NCI-H2196 treated with DMSO at 0.1 percent for 48 hours (cell line): Measurements from ENCODE around the gene HID1.
A peak's percentile ranks its signal among the peaks of the same experiment; 100 is the strongest.
"Not testable (repeated sequence)": the region's sequence is repeated elsewhere in the genome, so short reads cannot be mapped to it uniquely, and the experiment has no call there.

ENCODE experiments used
- DNase-seq: peaks from one replicate; lab custom pipeline; 2025; ENCODE audit not compliant: unreplicated experiment; lab: John Stamatoyannopoulos, UW

HID1 gene

DNA sequence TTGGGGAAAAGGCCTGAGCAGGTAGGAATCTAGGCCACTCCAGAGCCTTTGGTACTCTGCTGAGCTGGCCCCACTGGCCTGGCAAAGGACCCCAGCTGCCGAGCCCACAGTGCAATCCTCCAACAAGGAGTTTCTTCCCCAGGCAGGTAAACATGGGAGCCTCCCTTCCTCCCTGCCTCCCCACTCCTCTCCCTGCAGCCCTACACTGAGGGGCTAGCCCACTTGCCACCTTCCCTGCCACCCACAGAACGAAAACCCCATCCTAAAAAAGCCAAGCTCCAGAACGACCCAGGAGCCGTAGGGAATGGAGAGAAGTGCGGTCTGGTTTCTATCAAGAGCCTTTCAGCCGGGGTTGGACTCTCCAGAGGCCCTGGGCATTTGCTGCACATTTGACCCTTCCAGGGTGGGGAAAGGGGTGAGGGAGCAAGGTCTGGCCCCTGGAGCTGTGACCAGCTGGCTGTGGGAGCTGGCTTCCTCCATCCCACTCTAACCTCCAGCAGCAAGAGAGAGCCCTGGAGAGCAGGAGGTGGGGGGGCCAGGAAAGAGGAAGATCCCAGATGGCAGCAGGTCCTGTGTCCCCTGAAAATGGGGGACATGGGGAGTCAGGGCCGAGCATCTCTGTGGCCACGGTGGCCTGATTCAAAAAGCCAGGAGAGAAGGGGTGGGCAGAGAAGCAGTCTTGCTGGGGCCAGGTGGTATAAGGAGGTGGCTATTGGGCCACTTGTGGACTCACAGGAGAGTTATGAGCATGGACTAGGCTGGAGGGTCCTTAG, 1.3 kb downstream of the HID1 start:
- DNase-seq = no peak

DNA sequence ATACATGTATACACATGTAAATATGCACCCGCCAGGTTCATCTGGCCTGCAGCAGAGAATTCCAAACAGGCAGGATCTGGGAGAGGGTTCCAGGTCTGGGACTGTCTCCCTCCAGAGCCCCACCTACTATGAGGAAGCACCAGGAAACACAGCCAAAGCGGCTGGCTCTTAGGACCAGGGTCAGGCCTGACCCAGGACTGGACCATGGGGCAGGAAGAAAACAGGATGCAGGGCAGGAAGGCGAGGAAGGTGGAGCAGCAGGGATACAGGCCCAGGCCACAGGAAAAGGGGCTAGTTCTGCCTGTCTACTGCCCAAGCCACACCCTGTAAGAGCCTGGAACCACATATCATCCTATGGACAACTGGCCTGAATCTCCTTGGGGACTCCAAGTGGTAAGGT, 2.2 kb downstream of the HID1 start:
- DNase-seq = no peak

DNA sequence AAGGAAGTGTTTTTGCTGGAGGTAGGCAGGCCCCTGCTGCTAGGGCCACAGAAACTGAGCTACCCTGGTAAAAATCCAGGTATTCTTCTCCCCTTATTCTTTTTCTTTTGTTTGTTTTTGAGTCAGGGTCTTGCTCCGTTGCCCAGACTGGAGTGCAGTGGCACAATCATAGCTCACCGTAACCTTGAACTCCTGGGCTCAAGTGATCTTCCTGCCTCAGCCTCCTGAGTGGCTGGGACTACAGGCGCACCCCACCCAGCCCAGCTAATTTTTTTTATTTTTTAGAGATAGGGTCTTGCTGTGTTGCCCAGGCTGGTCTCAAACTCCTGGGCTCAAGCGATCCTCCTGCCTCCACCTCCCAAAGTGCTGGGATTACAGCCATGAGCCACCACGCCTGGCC, 3.1 kb downstream of the HID1 start:
- not testable (repeated sequence) for DNase-seq

DNA sequence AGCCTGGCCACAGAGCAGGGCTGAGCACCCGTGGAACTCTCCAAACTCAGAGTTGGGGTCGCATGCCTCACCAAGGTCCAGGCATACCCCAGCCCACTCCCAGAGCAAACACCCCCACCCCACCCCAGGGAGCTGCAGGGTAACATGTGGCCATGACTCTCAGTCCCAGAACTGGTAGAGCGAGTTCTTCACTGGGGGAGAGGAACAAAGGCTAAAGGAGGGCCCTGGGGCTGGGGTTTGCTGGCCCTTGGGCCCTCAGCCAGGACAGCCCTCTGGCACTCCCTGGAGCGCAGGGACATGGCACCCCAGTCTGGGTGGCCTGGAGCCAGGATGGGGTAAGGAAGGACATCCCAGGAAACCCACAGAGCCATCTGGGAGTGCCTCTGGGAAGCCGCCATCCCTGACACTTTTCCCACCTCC, 4.2 kb downstream of the HID1 start:
- DNase-seq = no peak

DNA sequence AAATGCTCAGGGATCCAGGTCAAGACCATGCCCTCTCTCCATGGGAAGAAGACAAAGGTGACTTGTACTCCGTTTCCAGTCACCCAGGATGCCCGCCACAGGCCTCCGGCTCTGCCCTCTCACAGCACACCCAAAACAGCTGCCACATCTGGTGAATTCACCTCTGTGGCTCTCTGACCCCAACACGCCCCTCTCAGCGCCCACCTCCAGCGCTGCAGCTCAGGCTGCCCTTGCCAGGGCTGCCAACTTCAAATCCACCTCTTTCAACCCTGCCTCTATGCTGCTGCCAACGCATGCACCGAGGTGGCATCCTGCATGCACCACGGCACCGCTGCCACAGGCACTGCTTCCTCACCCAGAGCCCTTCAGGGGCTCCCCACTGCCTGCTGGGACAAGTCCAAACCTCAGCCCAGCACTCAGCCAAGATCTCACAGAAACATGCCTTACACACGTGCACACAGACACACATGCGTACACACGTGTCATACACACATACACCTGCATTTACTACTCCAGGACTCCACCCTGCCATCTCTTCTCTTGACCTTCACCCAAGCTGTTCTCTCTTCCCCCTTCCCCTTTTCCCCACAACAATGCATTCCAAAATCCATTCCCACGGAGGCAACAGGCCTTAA, 7.5 kb downstream of the HID1 start:
- DNase-seq = no peak

DNA sequence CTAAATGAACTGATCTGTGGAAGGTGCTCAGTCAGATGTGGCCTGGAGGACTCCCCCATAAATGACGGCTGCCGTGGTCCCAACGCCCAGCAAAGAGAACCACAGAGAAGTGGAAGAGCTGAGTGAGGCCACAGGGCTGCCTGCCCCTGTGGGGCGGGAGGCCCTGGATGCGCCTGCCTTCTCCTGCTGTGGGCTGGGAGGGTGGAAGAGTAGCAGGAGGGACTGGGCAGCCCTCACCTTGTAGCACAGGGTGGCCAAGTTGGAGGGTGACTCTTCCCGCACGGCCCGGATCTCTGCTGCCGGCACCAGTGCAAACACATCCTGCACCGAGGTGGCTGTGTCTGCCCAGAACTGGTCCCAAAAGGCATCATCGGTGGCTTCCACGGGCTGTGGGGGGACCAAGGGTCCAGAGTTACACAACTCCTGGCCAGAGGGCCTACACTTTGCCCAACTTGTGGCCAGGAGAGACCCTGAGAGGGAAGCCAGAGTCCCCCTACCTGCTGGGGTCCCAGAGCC, 8.3 kb downstream of the HID1 start:
- DNase-seq = no peak

DNA sequence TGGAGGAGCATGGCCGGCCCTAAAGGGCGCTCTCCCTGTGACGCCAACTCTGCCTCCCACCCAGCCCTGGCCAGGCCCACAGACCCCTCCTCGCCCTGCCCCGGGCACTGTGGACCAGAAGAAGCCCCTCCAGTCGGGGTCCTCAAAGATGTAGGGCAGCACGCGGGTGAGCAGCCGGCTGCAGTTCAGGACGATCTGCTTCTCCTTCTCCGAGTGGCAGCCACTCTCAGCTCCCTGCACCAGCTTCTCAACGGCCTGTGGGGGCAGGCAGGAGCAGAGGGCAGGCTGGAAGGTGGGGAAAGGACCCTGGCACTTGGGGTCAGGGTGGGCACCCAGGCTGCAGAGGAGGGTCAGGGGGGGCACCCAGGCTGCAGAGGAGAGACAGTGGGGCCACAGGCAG, 8.9 kb downstream of the HID1 start:
- no peak for DNase-seq

DNA sequence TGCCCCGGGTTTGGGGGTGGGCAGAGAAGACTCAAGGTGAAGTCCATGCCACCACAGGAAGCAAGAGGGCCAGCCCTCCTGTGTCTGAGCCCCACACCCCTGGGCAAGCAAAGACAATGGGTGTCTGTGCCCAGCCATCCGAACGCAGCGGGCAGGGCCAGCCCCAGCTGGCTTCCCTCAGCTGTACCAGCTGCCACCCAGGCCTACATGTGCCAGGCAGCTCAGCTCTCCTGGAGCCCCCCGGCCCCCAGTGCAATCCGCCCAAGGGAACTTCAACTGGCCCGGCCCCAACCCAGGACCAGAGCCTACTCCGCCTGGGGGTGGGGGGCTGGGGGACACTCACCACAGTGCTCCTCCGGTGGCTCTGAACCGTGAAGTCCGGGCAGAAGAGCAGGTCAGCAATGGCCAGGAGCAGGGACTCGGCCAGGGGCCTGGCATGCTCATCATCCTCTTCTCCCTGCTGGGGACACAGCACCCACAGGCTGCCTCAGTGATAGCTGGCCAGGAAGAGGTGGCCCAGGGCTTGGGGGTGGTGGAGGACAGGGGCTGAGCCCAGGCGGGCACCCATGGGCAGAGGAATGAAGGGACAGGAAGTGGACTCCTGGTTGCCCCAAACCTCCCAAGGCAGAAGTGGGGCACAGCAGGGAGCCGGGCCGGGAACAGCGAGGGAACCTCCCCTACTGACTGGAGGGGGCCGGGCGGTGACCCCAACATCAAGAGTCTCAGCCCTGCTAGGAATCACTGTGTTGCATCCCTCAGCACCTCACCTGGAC, 9.8 kb downstream of the HID1 start:
- DNase-seq = no peak

DNA sequence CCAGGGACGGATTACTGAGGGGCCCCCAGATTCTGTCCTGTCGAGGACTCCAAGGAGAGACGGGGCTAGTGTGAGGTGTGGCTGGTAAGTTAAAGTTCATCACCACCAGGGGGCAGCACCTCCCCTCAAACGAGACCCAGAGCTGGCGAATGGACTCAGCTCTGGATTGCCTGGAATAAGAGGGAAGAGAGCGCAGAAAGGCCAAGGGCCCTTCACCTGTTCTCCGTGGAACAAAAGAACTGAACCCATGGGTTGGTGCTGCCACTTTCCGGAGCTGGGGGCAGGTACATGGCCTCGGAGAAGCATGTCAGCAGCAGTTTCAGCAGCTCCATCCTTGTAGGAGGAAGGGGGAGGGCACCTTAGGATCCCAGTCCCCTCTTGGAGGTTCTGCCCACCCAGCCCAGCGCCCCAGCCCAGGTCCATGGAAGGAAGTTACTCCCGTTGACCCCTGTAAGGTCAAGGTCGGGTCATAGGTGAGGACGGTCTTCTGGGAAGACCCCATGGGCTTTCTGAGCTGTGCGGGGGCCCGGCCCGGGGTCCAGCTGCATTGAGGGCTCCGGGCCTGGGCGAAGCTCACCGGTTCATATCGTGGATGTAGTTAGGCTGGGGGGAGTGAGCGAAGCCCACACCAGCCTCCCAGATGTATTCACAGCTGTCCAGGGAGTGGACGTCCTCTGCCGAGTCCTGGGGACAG, 10.8 kb downstream of the HID1 start:
- peak; percentile 76 for DNase-seq

DNA sequence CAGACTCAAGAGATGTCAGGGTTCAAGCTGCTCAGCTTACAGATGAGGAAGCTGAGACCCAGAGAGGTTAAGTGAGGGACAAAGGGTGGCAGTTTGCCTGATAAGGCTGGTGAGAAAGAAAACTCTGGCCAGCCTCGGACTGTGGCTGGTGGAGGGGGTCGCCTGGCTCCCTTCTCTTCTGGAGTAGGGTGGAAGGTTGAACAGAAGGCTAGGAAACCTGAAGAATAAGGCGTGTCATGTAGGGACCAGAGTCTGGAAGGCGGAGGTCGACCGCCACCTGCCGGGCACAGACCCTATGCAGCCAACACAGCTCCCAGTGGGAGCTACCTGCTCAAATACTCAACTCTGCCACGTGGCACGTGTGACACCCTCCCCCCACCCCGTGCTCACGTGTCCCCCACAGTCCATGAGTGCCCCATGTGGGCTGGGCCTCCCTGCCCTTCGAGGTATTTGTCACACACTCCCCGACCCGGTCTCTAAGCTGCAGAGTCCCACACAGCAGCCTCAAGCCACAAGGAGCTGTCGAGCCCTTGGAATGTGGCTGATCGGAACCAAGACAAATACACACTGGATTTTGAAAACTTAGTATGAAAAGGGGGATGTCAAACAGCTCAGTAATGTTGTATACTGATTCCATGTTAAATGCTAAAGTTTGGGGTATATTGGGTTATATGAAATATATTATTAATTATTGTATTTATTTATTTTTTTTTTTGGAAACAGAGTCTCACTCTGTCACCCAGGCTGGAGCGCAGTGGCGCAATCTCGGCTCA, 11.8 kb downstream of the HID1 start:
- DNase-seq = no peak

DNA sequence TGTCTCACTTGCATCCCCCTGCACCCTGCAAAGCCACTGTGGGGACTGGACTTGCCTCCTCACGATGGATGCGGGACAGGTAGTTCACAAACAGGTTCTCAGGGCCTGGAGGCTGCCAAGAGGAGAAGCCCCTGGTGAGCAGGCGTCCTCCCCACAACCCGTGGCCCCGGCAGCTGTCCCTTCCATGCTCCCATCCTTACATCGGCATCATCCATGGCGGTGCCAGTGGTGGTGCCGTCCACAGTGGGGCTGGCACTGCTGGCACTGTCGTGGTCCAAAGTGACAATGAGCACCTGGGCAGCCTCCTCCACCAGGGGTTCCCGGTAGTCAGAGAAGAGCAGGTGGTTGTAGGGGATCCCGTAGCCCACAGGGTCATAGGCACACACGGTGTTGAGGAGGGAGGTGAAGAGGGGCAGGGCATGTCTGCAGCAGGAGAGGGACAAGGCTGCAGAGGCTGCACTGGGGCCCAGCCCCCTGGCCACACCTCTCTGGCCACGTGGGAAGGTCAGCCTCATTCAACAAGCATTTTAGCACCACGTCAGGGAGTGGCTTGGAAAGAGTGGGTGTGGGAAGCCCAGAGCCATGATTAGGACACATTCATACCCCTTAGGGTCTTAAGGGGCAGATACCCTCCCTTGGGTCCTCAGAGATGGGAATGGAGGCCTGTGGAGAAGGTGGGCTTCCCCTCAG, 12.6 kb downstream of the HID1 start:
- no peak for DNase-seq

DNA sequence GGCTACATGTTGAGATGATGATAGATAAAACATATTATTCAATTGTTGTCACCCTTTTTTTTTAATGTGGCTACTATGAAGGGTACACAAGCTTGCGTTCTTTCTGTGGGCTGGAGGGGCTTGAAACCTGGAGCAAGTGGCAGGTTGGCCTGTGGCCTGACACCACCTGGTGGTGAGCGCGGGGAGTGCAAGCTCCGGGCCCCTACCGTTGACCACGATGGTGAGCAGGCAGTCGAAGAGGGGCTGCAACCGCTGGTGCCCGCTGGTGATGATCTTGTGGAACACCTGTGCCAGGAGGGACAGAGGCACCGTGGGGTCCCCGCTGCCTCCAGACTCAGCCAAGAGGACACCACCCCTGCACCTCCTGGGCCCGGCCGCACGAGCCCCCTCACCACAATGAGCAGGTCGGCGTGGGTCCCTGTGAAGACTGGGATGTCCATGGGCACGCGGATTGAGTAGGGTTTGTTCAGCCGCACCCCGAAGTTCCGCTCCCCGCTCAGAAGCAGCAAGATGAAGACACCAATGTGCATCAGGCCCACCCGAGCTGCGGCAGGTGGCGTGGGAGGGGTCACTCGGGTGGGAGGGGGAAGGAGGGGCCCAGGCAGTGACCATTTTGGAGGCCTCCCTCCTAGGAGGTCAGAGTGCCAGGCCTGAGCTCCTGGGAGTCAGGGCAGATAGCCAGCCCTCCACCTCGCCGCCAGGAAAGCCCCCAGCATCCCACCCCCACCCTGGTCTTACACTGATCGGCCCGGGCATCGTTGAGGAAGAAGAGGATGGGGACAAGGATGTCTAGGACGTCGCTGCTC, 14.4 kb downstream of the HID1 start:
- DNase-seq = no peak

DNA sequence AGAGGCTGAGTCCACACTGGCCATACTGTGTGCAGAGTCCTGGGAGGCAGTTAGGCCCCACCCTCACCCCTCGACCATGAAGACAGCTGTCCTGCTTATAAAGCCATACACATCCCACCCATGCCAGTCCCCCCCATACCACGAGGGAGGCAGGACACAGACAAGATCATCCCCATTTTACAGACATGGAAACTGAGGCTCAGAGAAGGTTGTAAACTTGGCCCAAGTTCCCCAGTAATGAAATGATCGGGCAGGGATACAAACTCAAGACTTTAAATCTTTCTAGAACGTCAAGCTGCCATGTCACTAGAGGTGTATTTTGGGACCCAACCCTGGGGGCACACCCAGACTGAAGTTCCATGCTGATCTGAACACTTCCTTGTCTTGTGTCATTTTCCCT, 16.5 kb downstream of the HID1 start:
- DNase-seq = no peak

DNA sequence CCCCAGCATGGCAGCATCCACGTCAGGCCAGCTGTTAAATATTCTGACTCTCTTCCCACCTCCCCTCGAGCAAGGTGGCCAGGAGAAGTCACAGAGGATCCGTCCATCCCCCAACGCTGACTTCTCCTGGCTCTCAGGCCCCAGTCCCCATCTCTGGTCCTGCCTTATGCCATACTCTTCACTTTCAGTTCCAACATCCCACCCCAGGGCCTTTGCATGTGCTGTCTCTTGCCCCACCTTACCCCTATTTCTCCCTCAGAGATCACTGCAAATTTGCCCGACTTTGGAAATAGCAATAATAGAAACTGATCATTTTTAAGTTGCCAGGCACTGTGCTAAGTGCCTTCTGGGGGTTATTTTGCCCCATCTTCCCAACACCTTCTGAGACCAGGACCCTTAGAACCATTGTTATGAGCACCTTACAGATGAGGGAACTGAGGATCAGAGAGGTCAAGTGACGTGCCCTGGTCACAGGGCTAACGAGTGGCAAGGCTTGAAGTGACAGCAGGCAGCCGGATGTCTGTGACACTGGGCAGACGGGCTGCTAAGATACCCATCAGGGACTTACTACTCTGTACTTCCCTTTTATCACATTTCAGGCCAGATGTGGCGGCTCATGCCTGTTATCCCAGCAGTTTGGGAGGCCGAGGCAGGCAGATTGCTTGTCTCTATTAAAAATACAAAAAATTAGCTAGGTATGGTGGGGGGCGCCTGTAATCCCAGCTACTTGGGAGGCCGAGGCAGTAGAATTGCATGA, 17.7 kb downstream of the HID1 start:
- DNase-seq = no peak

DNA sequence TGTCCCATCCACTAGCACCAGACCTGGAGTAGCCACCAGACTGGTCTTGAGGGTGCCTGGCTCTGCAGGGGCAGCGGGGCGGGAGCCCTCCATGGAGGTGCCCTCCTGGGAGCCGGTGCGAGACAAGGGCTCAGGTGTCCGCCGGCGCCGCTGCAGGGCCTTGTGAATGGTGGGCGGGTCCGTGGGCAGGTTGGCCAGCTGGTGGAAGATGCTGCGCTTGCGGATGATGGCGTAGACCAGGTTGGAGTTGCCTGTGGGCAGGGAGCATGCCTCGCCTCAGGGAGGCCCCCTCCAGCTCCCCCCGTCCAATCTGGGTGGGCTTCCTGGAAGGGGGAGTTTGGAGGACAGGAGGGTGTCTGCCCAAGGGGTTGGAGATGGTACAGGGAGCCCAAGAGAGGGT, 18.4 kb downstream of the HID1 start:
- DNase-seq = no peak

DNA sequence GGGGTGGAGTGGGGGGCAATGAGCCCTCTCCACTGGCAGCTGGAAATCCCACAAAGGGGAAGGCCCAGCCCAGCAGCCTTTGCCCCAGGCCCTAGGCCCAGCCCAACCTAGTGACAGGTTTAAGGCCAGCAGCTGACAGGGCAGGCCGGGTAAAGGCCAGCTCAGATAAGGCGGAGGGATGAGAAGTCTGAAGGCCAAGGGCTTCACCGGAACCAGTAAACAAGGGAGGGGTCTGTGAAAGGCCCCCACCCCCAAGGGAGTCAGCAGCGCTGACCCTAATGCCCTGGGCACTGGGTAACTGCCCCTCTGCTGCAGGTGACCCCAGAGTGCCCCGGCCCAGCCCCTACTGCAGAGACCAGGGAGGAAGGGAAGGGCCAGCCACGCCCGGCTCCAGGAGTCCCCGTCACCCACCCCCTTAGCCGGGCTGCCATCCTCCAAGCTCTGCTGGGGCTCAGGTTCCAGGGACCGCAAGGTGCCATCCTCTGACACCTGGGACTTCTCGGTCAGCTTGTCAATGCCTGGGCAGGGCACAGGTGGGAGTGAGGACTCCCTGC, 19.3 kb downstream of the HID1 start:
- no peak for DNase-seq

DNA sequence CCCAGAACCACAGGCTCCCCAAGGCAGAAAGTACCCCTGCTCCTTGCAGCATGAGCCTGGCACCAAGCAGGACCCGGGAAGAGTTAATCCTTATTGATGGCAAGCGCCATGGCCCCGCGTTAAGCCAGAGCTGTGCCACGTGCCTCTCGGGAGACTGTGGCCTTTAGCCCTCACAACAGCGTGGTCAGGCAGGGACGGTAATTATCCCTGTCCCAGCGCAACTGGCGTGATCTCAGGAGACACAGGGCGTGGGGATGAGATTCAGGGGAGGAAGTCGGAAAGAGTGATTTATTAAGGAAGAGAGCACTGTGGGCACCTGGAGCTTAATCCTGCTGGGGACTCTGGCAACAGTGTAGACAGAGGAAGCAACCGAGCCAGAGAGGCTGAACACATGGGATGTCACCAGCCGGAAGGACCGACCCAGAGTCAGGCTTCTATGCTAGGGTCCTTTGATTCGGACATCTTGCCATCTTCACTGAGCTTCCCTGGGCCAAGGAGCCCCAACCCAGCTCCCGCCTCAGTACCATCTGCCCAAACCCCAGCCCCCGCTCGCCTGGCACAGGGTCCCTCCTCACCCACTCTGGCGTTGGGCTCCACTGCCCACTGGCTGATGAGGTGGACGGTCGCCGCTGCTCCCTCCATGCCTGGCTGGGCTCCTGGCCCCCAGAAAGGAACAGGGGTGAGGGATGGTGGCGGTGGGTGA, 20.0 kb downstream of the HID1 start:
- DNase-seq = no peak
